ENCODE results near the gene FBLN7.

FBLN7 gene

GRCh38 chr2:112217854-112218253 lies 79.7 kb downstream of the FBLN7 start:
- DNase-seq (ENCODE audit: insufficient read length, low spot score): no peak
- FAIRE-seq: no peak

- FAIRE-seq: no peak
- DNase-seq (ENCODE audit: insufficient read length, low spot score): no peak
These were observed 82.0 kb downstream of the FBLN7 start for GRCh38 chr2:112220186-112220585.

GRCh38 chr2:112220831-112221230 lies 82.6 kb downstream of the FBLN7 start:
- FAIRE-seq (no peak), DNase-seq (ENCODE audit: insufficient read length, low spot score) (no peak)

GRCh38 chr2:112229348-112229747 lies 91.2 kb downstream of the FBLN7 start:
- FAIRE-seq: no peak
- DNase-seq (ENCODE audit: insufficient read length, low spot score): no peak

GRCh38 chr2:112230371-112230770 lies 92.2 kb downstream of the FBLN7 start:
- no peak for DNase-seq (ENCODE audit: insufficient read length, low spot score)
- FAIRE-seq: no peak
